ENCODE data around the gene SNAPC4. TPM values are rescaled to one million over a fixed set of nuclear protein-coding genes. Genes with fewer than 3 reads are reported as not detected.

SNAPC4 gene
- total RNA-seq, 5 donors from 2014 or later (not counting 1 experiment from before 2014, with no cell fraction given): 10.5 to 15.7 (median 13.3) TPM

DNA sequence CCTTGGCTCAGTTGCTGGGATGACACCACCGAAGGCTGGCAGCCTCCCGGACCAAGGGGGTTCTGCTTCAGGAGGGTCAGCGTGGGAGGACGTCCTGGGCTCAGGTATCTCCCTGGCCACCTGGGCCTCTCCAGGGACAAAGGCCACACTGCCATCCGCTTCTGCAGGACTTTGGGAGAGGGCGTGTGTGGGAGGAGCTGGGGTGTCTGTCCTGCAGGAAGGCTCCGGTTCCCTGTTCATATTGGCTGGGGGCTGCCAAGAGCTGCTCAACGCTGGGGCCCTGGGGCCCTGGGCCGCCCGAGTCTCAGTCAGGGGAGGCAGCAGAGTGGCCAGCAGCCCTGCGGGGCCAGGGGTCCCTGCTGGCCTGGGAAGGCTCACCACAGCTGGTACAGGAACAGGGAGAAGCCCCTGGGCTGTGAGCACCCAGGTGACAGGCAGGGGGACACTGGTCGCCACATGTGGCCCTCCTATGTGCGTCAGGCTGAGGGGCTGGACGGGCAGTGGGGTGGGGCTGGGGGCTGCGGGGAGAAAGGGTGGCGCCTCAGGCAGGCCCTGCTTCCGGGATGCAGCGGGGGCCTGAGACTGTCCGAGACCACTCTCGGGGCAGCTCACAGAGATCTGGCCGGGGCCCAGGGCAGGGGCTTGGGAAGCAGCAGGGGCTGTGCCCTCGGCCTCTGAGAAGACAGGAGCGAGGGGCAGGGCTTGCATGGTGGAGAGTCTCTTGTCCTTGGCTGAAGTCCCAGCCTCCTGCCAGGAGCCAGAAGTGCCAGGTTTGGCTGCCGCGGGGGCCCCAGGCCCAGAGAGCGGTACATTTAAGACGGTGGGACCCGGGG, 21.6 kb downstream of the SNAPC4 start:
- no peak for DNase-seq
- no peak overlapping the region for H3K27ac Mint-ChIP-seq
- Histone ChIP-seq H3K27me3 (replicated peaks in 1 of 2; ENCODE audit: control insufficient read depth in 2 of 2, extremely low read depth in 1 of 2, insufficient read depth in 2 of 2, low read length in 1 of 2) (peaks cover 0 to 2% of the 10 kb centered on the region in 2 experiments), H3K27ac (ENCODE audit: low read length) (no peak overlapping the region), H3K36me3 (ENCODE audit: control insufficient read depth in 2 of 2, extremely low read depth in 1 of 2, insufficient read depth in 1 of 2, low read length in 1 of 2) (peaks cover 24 to 33% of the 10 kb centered on the region in 2 donors), H3K4me1 (ENCODE audit: control insufficient read depth in 1 of 2, extremely low read depth in 1 of 2, insufficient read depth in 2 of 2, low read length in 2 of 2) (no peaks in the 10 kb centered on the region), H3K4me3 (ENCODE audit: control insufficient read depth in 1 of 2, extremely low read depth in 1 of 2, low read length in 1 of 2) (no peak overlapping the region), H3K9me3 (no peaks in the 10 kb centered on the region)
- ChIA-PET CTCF (no interaction called here), POLR2A (interaction anchor here in 1 of 2 donors (0.6 kb wide), 1 partner anchor 43 kb away, joined by 8 read pairs; no protein-coding TSS in a partner anchor)
- H3K27me3 Mint-ChIP-seq: no peaks in the 10 kb centered on the region
- ATAC-seq (replicated peaks in 1 of 4): no peak
- peaks cover 2% of the 10 kb centered on the region for H3K36me3 Mint-ChIP-seq
- H3K9me3 Mint-ChIP-seq: no peaks in the 10 kb centered on the region
- WGBS (ENCODE audit: insufficient coverage): 93% methylated on average over 23 of the region's 28 CpGs
- H3K4me3 Mint-ChIP-seq: no peak overlapping the region
- H3K4me1 Mint-ChIP-seq: no peaks in the 10 kb centered on the region

DNA sequence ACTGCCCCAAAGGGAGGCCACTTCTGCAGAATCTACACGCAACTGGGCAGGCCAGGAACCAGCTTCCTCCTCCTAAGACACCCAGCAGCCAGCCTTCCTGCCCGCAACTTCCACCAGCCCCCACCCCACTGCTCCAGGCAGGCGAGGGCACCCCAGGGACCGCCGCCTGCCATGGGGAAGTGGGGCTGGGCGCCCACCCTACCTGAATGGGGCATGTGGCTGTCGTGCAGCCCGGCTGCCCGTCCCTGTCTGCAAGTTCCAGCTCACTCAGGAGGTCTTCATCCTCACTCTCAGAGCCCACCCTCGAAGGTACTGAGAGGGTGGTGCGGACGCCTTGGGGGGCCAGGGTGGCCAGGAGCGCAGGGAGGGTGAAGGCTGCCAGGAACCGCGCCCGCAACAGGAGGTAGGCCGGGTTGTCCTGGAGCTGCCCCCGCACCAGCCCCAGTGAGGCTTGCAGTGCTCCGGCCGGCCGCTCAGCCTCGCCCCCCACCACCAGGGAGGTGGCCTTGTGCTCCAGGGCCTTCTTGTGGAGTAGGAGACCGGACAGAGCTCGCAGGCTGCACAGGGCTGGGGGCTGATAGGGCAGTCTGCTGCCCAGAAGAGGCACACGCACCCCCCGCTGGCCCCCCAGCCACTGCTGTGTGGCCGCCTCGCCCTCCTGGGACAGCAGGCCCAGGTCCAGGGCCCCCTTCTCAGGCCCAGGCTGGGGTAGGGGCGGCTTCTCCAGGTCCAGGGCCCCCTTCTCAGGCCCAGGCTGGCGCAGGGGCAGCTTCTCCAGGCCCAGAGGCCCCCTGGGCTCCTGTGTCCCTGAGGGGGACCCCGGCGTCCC, 22.4 kb downstream of the SNAPC4 start:
- peaks cover 2% of the 10 kb centered on the region for H3K36me3 Mint-ChIP-seq
- Histone ChIP-seq H3K27me3 (replicated peaks in 1 of 2; ENCODE audit: control insufficient read depth in 2 of 2, extremely low read depth in 1 of 2, insufficient read depth in 2 of 2, low read length in 1 of 2) (peaks cover 0 to 10% of the 10 kb centered on the region in 2 experiments), H3K4me1 (ENCODE audit: control insufficient read depth in 1 of 2, extremely low read depth in 1 of 2, insufficient read depth in 2 of 2, low read length in 2 of 2) (peaks cover 0 to 4% of the 10 kb centered on the region in 2 experiments), H3K27ac (ENCODE audit: low read length) (no peak overlapping the region), H3K9me3 (no peaks in the 10 kb centered on the region), H3K4me3 (ENCODE audit: control insufficient read depth in 1 of 2, extremely low read depth in 1 of 2, low read length in 1 of 2) (no peak overlapping the region), H3K36me3 (ENCODE audit: control insufficient read depth in 2 of 2, extremely low read depth in 1 of 2, insufficient read depth in 1 of 2, low read length in 1 of 2) (peaks cover 24% of the 10 kb centered on the region in 2 donors)
- ATAC-seq (replicated peaks in 1 of 4) (no peak), DNase-seq (no peak)
- no peaks in the 10 kb centered on the region for H3K4me1 Mint-ChIP-seq
- POLR2A ChIA-PET: interaction anchor here in 1 of 2 donors (0.6 kb wide), 1 partner anchor 44 kb away, joined by 8 read pairs; no protein-coding TSS in a partner anchor
- H3K4me3 Mint-ChIP-seq: no peak overlapping the region
- H3K9me3 Mint-ChIP-seq: no peaks in the 10 kb centered on the region
- 91% methylated on average over 29 of the region's 32 CpGs for WGBS (ENCODE audit: insufficient coverage)
- no peak overlapping the region for H3K27ac Mint-ChIP-seq
- peaks cover 0 to 6% of the 10 kb centered on the region in 2 donors for H3K27me3 Mint-ChIP-seq
- CTCF ChIA-PET: no interaction called here

DNA sequence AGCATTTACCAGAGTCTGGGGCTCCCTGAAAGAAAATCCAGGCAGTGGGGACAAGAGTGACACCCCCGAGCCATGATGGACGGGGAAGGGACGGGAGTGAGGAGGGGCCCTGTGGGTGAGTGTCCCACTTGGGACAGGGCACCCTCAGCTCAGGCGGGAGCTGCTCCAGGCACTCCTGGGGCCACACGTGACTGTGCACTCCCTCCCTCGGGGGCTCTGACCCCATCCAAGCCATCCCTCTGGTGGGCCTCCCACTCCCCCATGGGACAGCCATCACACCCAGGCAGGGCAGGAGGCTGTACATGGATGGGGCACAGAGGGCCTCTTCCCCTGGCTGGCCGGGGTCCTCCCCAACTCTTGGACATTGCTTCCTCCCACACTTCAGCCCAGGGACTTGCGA, 23.5 kb downstream of the SNAPC4 start:
- CTCF ChIA-PET: no interaction called here
- H3K27me3 ChIP-seq (replicated peaks in 1 of 2; ENCODE audit: control insufficient read depth in 2 of 2, extremely low read depth in 1 of 2, insufficient read depth in 2 of 2, low read length in 1 of 2): peaks cover 0 to 18% of the 10 kb centered on the region in 2 experiments
- 97% methylated on average over 6 of the region's 8 CpGs for WGBS (ENCODE audit: insufficient coverage)
- H3K27me3 Mint-ChIP-seq: peaks cover 0 to 6% of the 10 kb centered on the region in 2 donors
- peaks cover 14 to 15% of the 10 kb centered on the region in 2 donors for H3K36me3 ChIP-seq (ENCODE audit: control insufficient read depth in 2 of 2, extremely low read depth in 1 of 2, insufficient read depth in 1 of 2, low read length in 1 of 2)
- no peaks in the 10 kb centered on the region for H3K9me3 ChIP-seq
- H3K27ac Mint-ChIP-seq: no peak overlapping the region
- no peaks in the 10 kb centered on the region for H3K9me3 Mint-ChIP-seq
- no peaks in the 10 kb centered on the region for H3K36me3 Mint-ChIP-seq
- H3K4me3 Mint-ChIP-seq: no peak overlapping the region
- ATAC-seq (replicated peaks in 1 of 4): no peak
- no peak overlapping the region for H3K4me3 ChIP-seq (ENCODE audit: control insufficient read depth in 1 of 2, extremely low read depth in 1 of 2, low read length in 1 of 2)
- no peak for DNase-seq
- no peak overlapping the region for H3K27ac ChIP-seq (ENCODE audit: low read length)
- peaks cover 0 to 4% of the 10 kb centered on the region in 2 experiments for H3K4me1 ChIP-seq (ENCODE audit: control insufficient read depth in 1 of 2, extremely low read depth in 1 of 2, insufficient read depth in 2 of 2, low read length in 2 of 2)
- H3K4me1 Mint-ChIP-seq: no peaks in the 10 kb centered on the region
- POLR2A ChIA-PET: no interaction called here

DNA sequence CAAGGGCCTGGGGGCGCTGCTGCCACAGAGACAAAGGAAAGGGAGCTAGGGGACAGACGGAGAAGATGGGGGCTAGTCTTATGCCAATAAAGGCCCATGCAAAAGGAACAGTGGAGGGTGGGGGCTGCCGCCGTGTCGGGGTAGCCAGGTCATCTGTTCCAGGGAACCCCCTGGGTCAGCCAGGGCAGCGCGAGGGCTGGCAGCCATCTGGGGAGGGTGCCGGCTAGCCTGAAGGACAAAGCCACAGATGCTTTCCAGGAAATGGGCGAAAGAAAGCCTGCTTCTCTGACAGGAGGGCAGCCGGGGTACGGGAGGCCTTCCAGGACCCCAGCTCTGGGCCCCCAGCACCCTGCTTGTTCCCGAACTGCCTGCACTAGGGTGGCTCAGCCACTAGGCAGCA, 24.9 kb downstream of the SNAPC4 start:
- ATAC-seq (replicated peaks in 1 of 4) (no peak), DNase-seq (no peak)
- H3K4me3 Mint-ChIP-seq: no peak overlapping the region
- H3K27ac ChIP-seq (ENCODE audit: low read length): no peak overlapping the region
- 95% methylated on average over 12 of the region's 12 CpGs for WGBS (ENCODE audit: insufficient coverage)
- H3K27ac Mint-ChIP-seq: no peak overlapping the region
- ChIA-PET POLR2A (no interaction called here), CTCF (no interaction called here)
- H3K27me3 Mint-ChIP-seq: peaks cover 0 to 6% of the 10 kb centered on the region in 2 donors
- no peaks in the 10 kb centered on the region for H3K9me3 Mint-ChIP-seq
- H3K36me3 Mint-ChIP-seq: no peaks in the 10 kb centered on the region
- peaks cover 0 to 4% of the 10 kb centered on the region in 2 experiments for H3K4me1 ChIP-seq (ENCODE audit: control insufficient read depth in 1 of 2, extremely low read depth in 1 of 2, insufficient read depth in 2 of 2, low read length in 2 of 2)
- peaks cover 0 to 18% of the 10 kb centered on the region in 2 experiments for H3K27me3 ChIP-seq (replicated peaks in 1 of 2; ENCODE audit: control insufficient read depth in 2 of 2, extremely low read depth in 1 of 2, insufficient read depth in 2 of 2, low read length in 1 of 2)
- no peaks in the 10 kb centered on the region for H3K4me1 Mint-ChIP-seq
- no peaks in the 10 kb centered on the region for H3K9me3 ChIP-seq
- peaks cover 6 to 13% of the 10 kb centered on the region in 2 donors for H3K36me3 ChIP-seq (ENCODE audit: control insufficient read depth in 2 of 2, extremely low read depth in 1 of 2, insufficient read depth in 1 of 2, low read length in 1 of 2)
- no peak overlapping the region for H3K4me3 ChIP-seq (ENCODE audit: control insufficient read depth in 1 of 2, extremely low read depth in 1 of 2, low read length in 1 of 2)

DNA sequence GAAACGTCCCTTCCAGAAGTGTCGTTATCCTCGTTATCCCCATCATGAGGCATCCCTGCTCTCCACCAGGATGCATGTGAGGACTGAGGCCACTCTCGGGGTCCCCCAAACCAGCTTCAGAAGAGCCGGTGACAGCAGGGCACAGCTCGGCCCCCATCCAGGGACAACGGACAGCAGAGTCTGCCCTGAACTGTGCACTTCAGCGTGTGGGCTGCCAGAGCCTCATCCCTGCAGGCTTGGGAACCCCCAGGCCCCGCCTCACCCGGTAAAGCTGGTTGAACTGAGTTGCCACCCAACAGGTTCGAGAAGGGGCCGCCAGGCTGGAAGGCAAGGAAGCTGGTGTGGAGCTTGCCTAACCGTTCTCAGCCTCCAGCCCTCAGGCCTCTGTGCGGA, 25.8 kb downstream of the SNAPC4 start:
- H3K36me3 ChIP-seq (ENCODE audit: control insufficient read depth in 2 of 2, extremely low read depth in 1 of 2, insufficient read depth in 1 of 2, low read length in 1 of 2): peaks cover 2 to 8% of the 10 kb centered on the region in 2 donors
- Mint-ChIP-seq H3K9me3 (no peaks in the 10 kb centered on the region), H3K36me3 (no peaks in the 10 kb centered on the region), H3K4me1 (no peaks in the 10 kb centered on the region), H3K4me3 (no peak overlapping the region), H3K27ac (no peak overlapping the region), H3K27me3 (peaks cover 0 to 6% of the 10 kb centered on the region in 2 donors)
- H3K27ac ChIP-seq (ENCODE audit: low read length): no peak overlapping the region
- H3K27me3 ChIP-seq (replicated peaks in 1 of 2; ENCODE audit: control insufficient read depth in 2 of 2, extremely low read depth in 1 of 2, insufficient read depth in 2 of 2, low read length in 1 of 2): peaks cover 0 to 18% of the 10 kb centered on the region in 2 experiments
- H3K9me3 ChIP-seq: no peaks in the 10 kb centered on the region
- ATAC-seq (replicated peaks in 1 of 4): no peak
- POLR2A ChIA-PET: no interaction called here
- H3K4me1 ChIP-seq (ENCODE audit: control insufficient read depth in 1 of 2, extremely low read depth in 1 of 2, insufficient read depth in 2 of 2, low read length in 2 of 2): peaks cover 0 to 4% of the 10 kb centered on the region in 2 experiments
- DNase-seq: no peak
- CTCF ChIA-PET: no interaction called here
- H3K4me3 ChIP-seq (ENCODE audit: control insufficient read depth in 1 of 2, extremely low read depth in 1 of 2, low read length in 1 of 2): no peak overlapping the region
- 87% methylated on average over 11 of the region's 14 CpGs for WGBS (ENCODE audit: insufficient coverage)

DNA sequence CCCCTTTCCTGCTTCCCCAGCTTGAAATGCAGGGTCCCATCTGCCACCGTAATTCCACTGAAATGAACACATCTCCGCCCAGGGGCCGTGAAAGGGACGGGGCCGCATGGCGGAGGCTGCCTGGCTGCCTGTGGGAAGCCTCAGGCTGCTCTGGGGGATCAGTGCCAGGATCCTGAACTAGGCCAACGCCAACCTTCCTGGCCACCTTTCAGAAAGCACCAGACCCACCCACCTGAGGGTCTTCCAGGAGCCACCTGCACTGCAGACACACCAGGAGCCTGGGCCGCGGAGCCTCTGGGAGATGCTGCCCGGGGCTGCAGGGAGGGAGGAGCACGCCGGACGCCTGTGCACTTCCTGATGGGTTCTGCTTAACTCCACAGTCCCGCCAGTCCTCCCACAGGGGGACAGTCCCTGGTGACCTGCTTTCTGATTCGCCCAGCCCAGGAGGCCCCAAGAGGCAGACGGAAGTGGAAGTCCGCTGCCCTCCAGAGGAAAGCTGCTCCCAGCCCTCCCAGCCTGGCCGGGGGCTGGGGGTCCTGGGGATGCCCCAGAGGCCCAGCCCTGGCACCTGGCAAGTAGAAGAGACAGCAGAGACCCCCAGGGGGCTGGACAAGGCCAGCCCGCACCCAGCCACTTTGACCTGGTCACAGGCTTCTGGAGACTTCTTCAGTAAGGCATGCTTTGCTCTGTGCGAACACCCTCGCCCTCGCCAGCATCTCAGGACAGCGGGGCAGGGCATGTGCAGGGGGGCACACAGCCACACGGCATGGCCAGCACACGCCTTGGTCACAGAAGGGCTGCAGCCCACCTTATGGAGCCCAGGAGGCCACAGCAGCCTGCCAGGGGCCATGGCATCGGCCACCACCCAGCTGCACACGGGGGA, 26.4 kb downstream of the SNAPC4 start, which contains the start of gene CARD9:
Gene CARD9, minus strand, starts transcription at position 370 of the 883 bp plus-strand sequence. CDS start 1,591 bp downstream, outside the sequence.
- ATAC-seq (replicated peaks in 1 of 4) (peak in 1 of 4 experiments; percentile 7), DNase-seq (peak in 1 of 35 experiments; percentile 23)
- CTCF ChIA-PET: no interaction called here
- no peak within 1 kb of the TSS for H3K27ac ChIP-seq (ENCODE audit: low read length)
- H3K9me3 ChIP-seq: no peaks in the 10 kb centered on the region
- 70% methylated on average over 25 of the region's 27 CpGs for WGBS (ENCODE audit: insufficient coverage)
- H3K36me3 ChIP-seq (ENCODE audit: control insufficient read depth in 2 of 2, extremely low read depth in 1 of 2, insufficient read depth in 1 of 2, low read length in 1 of 2): peaks cover 0 to 8% of the 10 kb centered on the region in 2 donors
- H3K27me3 Mint-ChIP-seq: peaks cover 0 to 6% of the 10 kb centered on the region in 2 donors
- no peak within 1 kb of the TSS for H3K27ac Mint-ChIP-seq
- H3K4me1 Mint-ChIP-seq: no peaks in the 10 kb centered on the region
- POLR2A ChIA-PET: no interaction called here
- peaks cover 0 to 18% of the 10 kb centered on the region in 2 experiments for H3K27me3 ChIP-seq (replicated peaks in 1 of 2; ENCODE audit: control insufficient read depth in 2 of 2, extremely low read depth in 1 of 2, insufficient read depth in 2 of 2, low read length in 1 of 2)
- H3K9me3 Mint-ChIP-seq: no peaks in the 10 kb centered on the region
- H3K4me3 Mint-ChIP-seq: no peak within 1 kb of the TSS
- H3K4me3 ChIP-seq (ENCODE audit: control insufficient read depth in 1 of 2, extremely low read depth in 1 of 2, low read length in 1 of 2): no peak within 1 kb of the TSS
- H3K4me1 ChIP-seq (ENCODE audit: control insufficient read depth in 1 of 2, extremely low read depth in 1 of 2, insufficient read depth in 2 of 2, low read length in 2 of 2): peaks cover 0 to 4% of the 10 kb centered on the region in 2 experiments
- H3K36me3 Mint-ChIP-seq: no peaks in the 10 kb centered on the region

All from T-cell (primary cell).